Activated CD8-positive, alpha-beta T cell treated with anti-CD3 and anti-CD28 coated beads for 36 hours (primary cell): ENCODE data around the gene BPGM. TPM values are rescaled to one million over a fixed set of nuclear protein-coding genes. Genes with fewer than 3 reads are reported as not detected.

Experiments
- ATAC-seq: fragments of 200-7000 bp; cut with Tn5 transposase; one replicate; pipeline ENCODE4 v1.10.0; 2021; ENCODE audit warnings: mild to moderate bottlenecking, moderate library complexity
- CTCF ChIA-PET: fragments of 350-600 bp; sonication (Branson Sonifier 250); formaldehyde crosslinking; loops from one replicate; lab custom pipeline; 2021; ENCODE audit warnings: antibody characterized with exemption; lab: Charles Lee
- POLR2A ChIA-PET: fragments of 350-600 bp; sonication (Branson Sonifier 250); formaldehyde crosslinking; loops from one replicate; lab custom pipeline; 2021; ENCODE audit warnings: antibody characterized with exemption; lab: Charles Lee
- DNase-seq: peaks from one replicate; pipeline ENCODE4 v3.0.0-alpha.2; 2020
- H3K27ac Mint-ChIP-seq: one replicate; pipeline ENCODE4 v1.8.0; 2021; ENCODE audit warnings: mild to moderate bottlenecking, mixed read lengths
- H3K27me3 Mint-ChIP-seq: one replicate; pipeline ENCODE4 v1.8.0; 2021; ENCODE audit warnings: mixed read lengths
- H3K36me3 Mint-ChIP-seq: one replicate; pipeline ENCODE4 v1.8.0; 2021; ENCODE audit warnings: low read depth, mixed read lengths
- H3K4me1 Mint-ChIP-seq: one replicate; pipeline ENCODE4 v1.8.0; 2021; ENCODE audit warnings: low read depth, mixed read lengths
- H3K4me3 Mint-ChIP-seq: one replicate; pipeline ENCODE4 v1.8.0; 2021; ENCODE audit warnings: mild to moderate bottlenecking, moderate library complexity, mixed read lengths
- H3K9me3 Mint-ChIP-seq: one replicate; pipeline ENCODE4 v1.8.0; 2021; ENCODE audit warnings: mixed read lengths
- intact Hi-C: fragments of 100-400 bp; cut with micrococcal nuclease; formaldehyde crosslinking; loops from one replicate; pipeline ENCODE4 v1.10.0; 2022
- total RNA-seq, 2 experiments: library from RNA; stranded (reverse); gene quantifications; one replicate each; pipeline ENCODE4 v1.2.3, GENCODE V29; 2021
- TF ChIP-seq, protein P1 (sequence below): fragments of 200-600 bp; IDR thresholded peaks from one replicate; pipeline ENCODE4 v1.8.0; 2022; ENCODE audit warnings: antibody characterized with exemption, mild to moderate bottlenecking

BPGM gene
- total RNA-seq, 2 experiments from 2014 or later: 11.2 to 12.4 TPM

DNA sequence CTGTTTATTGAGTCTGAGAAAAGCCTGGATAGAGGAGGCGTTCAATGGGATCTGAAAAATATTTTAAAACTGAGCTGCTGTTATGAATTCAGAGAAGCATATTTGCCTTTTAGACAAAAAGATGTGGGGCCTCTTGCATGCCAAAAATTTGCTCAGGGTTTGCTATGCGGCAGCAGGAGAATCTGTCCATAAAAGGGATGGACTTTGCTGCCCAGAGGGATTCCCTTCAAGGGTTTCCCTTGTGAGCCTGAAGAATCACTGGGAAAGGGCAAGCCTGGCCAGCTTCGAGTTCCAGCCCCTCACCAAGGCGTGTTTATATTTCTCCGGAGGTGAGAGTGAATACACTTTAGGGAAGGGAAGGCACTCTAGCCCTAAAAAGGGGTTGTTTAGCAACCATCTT lies 77.2 kb downstream of the BPGM start:
- intact Hi-C loops: no loop called here
- POLR2A ChIA-PET: no interaction called here
- ATAC-seq: no peak

GRCh38 chr7:134724606-134725005 lies 78.0 kb downstream of the BPGM start:
- Mint-ChIP-seq H3K27me3 (no peaks in the 10 kb centered on the region), H3K4me3 (no peak overlapping the region), H3K36me3 (no peaks in the 10 kb centered on the region), H3K9me3 (peaks cover 4% of the 10 kb centered on the region), H3K27ac (no peak overlapping the region), H3K4me1 (no peaks in the 10 kb centered on the region)
- ChIA-PET CTCF (interaction anchor here (0.8 to 6.8 kb wide), 13 partner anchors 9 to 219 kb away, joined by 3 to 51 read pairs (median 3); no protein-coding TSS in a partner anchor), POLR2A (no interaction called here)
- intact Hi-C loops: no loop called here
- TF ChIP-seq, protein P1, sequence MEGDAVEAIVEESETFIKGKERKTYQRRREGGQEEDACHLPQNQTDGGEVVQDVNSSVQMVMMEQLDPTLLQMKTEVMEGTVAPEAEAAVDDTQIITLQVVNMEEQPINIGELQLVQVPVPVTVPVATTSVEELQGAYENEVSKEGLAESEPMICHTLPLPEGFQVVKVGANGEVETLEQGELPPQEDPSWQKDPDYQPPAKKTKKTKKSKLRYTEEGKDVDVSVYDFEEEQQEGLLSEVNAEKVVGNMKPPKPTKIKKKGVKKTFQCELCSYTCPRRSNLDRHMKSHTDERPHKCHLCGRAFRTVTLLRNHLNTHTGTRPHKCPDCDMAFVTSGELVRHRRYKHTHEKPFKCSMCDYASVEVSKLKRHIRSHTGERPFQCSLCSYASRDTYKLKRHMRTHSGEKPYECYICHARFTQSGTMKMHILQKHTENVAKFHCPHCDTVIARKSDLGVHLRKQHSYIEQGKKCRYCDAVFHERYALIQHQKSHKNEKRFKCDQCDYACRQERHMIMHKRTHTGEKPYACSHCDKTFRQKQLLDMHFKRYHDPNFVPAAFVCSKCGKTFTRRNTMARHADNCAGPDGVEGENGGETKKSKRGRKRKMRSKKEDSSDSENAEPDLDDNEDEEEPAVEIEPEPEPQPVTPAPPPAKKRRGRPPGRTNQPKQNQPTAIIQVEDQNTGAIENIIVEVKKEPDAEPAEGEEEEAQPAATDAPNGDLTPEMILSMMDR: no peak
- no peak for ATAC-seq
- DNase-seq: peak; percentile 8

More for the DNA sequence above, 77.2 kb downstream of the BPGM start:
- Mint-ChIP-seq H3K27me3 (no peaks in the 10 kb centered on the region), H3K4me3 (no peak overlapping the region), H3K4me1 (no peaks in the 10 kb centered on the region), H3K27ac (no peak overlapping the region), H3K9me3 (peaks cover 4% of the 10 kb centered on the region), H3K36me3 (no peaks in the 10 kb centered on the region)
- CTCF ChIA-PET: interaction anchor here (0.8 to 6.8 kb wide), 12 partner anchors 10 to 219 kb away, joined by 3 to 51 read pairs (median 3); no protein-coding TSS in a partner anchor
- DNase-seq: no peak
- TF ChIP-seq, protein P1: no peak

DNA sequence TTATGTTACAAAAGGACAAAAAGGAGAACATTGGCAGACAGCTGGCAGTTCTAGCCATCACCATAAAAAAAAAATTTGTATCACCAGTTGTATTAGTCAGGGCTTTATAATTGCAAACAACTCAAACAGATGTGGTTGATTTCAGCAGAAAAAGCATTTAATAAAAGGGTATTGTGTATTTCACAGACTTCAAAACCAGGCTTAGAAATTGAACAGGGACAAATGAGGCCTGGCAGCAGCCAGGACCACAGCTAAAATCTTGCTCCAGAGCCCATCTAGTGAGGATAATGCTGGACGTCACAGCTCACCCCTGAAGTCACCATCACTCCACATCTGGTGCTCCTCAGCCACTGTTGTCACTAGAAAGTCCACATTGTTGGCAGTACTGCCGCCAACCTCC lies 79.9 kb downstream of the BPGM start:
- no peaks in the 10 kb centered on the region for H3K36me3 Mint-ChIP-seq
- TF ChIP-seq, protein P1: no peak
- CTCF ChIA-PET: interaction anchor here (0.8 to 6.8 kb wide), 5 partner anchors 9 to 93 kb away, joined by 3 to 51 read pairs (median 5); no protein-coding TSS in a partner anchor
- no peaks in the 10 kb centered on the region for H3K4me1 Mint-ChIP-seq
- H3K4me3 Mint-ChIP-seq: no peak overlapping the region
- no peak for DNase-seq
- no peak overlapping the region for H3K27ac Mint-ChIP-seq
- no peak for ATAC-seq
- intact Hi-C loops: no loop called here
- H3K9me3 Mint-ChIP-seq: peaks cover 4% of the 10 kb centered on the region
- H3K27me3 Mint-ChIP-seq: peaks cover 3% of the 10 kb centered on the region
- POLR2A ChIA-PET: interaction anchor here (0.7 kb wide), 1 partner anchor 23 kb away, joined by 3 read pairs; no protein-coding TSS in a partner anchor

- CTCF ChIA-PET: interaction anchor here (0.8 to 6.8 kb wide), 5 partner anchors 11 to 180 kb away, joined by 3 to 51 read pairs (median 3); no protein-coding TSS in a partner anchor
- POLR2A ChIA-PET: no interaction called here
- H3K36me3 Mint-ChIP-seq: no peaks in the 10 kb centered on the region
- H3K27ac Mint-ChIP-seq: no peak overlapping the region
- no peaks in the 10 kb centered on the region for H3K4me1 Mint-ChIP-seq
- peaks cover 3% of the 10 kb centered on the region for H3K27me3 Mint-ChIP-seq
- no peak overlapping the region for H3K4me3 Mint-ChIP-seq
- ATAC-seq (no peak), DNase-seq (no peak)
- intact Hi-C loops: no loop called here
- TF ChIP-seq, protein P1: no peak
- peaks cover 4% of the 10 kb centered on the region for H3K9me3 Mint-ChIP-seq
Observed at GRCh38 chr7:134727711-134728110, 81.1 kb downstream of the BPGM start.

Other genes with a start within 250 kb of the BPGM start
- gene AKR1B1, start 187.8 kb upstream of the BPGM start, total RNA-seq: 100 to 1,000 TPM; 106 to 108 TPM
- not detected for gene AKR1B10, start 119.3 kb upstream of the BPGM start, total RNA-seq
- gene AKR1B15, start 97.7 kb upstream of the BPGM start, total RNA-seq: not detected
- gene CALD1, start 132.8 kb downstream of the BPGM start, total RNA-seq: 1 to 10 TPM; 2.1 to 2.2 TPM